HL-60 (cell line): ENCODE data around the gene RASA2.

ENCODE experiments used
- CTCF ChIP-seq: IDR thresholded peaks from one replicate; pipeline ENCODE4 v1.5.1; 2011; ENCODE audit warnings: low read length, control low read depth, inconsistent platforms; ENCODE audit not compliant: insufficient read depth
- REST ChIP-seq: IDR thresholded peaks from 2 replicates; pipeline ENCODE4 v1.6.1; 2012; ENCODE audit warnings: low read depth; ENCODE audit not compliant: insufficient replicate concordance

- TF ChIP-seq CTCF (no peak), REST (no peak)
Observed at GRCh38 chr3:141529256-141529655, 42.4 kb downstream of the RASA2 start.
